HCT116 (cell line): ENCODE results near the gene ZNF451. TPM values are rescaled to one million over a fixed set of nuclear protein-coding genes. Genes with fewer than 3 reads are reported as not detected.

Experiments
- ATAC-seq: fragments of 200-7000 bp; cut with Tn5 transposase; 2 replicates; pipeline ENCODE4 v1.9.1; 2020; ENCODE audit warnings: mild to moderate bottlenecking, moderate library complexity
- BruUV-seq: library from RNA; stranded (reverse); fragments of 400-500 nt; replicated peaks from 2 replicates; lab custom pipeline; 2021; lab: Mats Ljungman, UMichigan
- CTCF ChIA-PET: fragments of 300-600 bp; sonication (Branson Sonifier 250); formaldehyde crosslinking; loops from one replicate; lab custom pipeline; 2021; ENCODE audit warnings: antibody characterized with exemption; lab: Charles Lee
- POLR2A ChIA-PET: fragments of 300-600, 350-600 bp; sonication (Branson Sonifier 250); formaldehyde crosslinking; loops from one replicate; lab custom pipeline; 2021; ENCODE audit warnings: antibody characterized with exemption; lab: Charles Lee
- RAD21 ChIA-PET, 2 experiments: fragments of 300-600 bp; sonication (Branson Sonifier 250); formaldehyde crosslinking; loops; one replicate each; lab custom pipeline; 2023; ENCODE audit warnings: low total read pairs in 2 of 2; ENCODE audit not compliant: uncharacterized antibody in 2 of 2, unreplicated experiment in 2 of 2, low non-redundant PET in 1 of 2; lab: Charles Lee
- DNase-seq: peaks from one replicate; pipeline ENCODE4 v3.0.0-alpha.2; 2010; ENCODE audit warnings: low read depth, low spot score
- H2AFZ ChIP-seq: fragments of 200-600 bp; shearing (Covaris generic), sonication (generic); 2 replicates; pipeline ENCODE4 v1.6.1; 2017; ENCODE audit warnings: low read depth, mixed run types, mixed read lengths, antibody characterized with exemption, low read length; ENCODE audit not compliant: poor library complexity, severe bottlenecking
- H3K27ac ChIP-seq: 2 replicates; pipeline ENCODE4 v1.5.1; 2012; ENCODE audit warnings: low read depth, low read length
- H3K27me3 ChIP-seq: fragments of 200-600 bp; sonication (generic); 2 replicates; pipeline ENCODE4 v1.6.1; 2016; ENCODE audit warnings: mixed run types, low read length, mixed read lengths; ENCODE audit not compliant: insufficient read depth
- H3K36me3 ChIP-seq, 2 experiments: fragments of 200-500 bp in 1 of 2; fragments of 200-600 bp in 1 of 2; sonication (Bioruptor generic) in 1 of 2; sonication (generic) in 1 of 2; 2 replicates each; pipeline versions ENCODE4 v1.5.1 to v1.6.1; 2014 to 2016; ENCODE audit warnings: low read length in 2 of 2, inconsistent platforms in 1 of 2, mixed read lengths in 1 of 2, mixed run types in 1 of 2; ENCODE audit not compliant: insufficient read depth in 2 of 2, control insufficient read depth in 1 of 2
- H3K4me1 ChIP-seq, 2 experiments: fragments of 200-600 bp in 1 of 2; sonication (generic) in 1 of 2; 2 replicates each; pipeline versions ENCODE4 v1.5.1 to v1.6.1; 2012 to 2017; ENCODE audit warnings: low read length in 2 of 2, inconsistent platforms in 1 of 2, mild to moderate bottlenecking in 1 of 2, mixed read lengths in 1 of 2, mixed run types in 1 of 2, moderate library complexity in 1 of 2; ENCODE audit not compliant: insufficient read depth in 2 of 2, control insufficient read depth in 1 of 2
- H3K4me2 ChIP-seq: fragments of 200-600 bp; sonication (generic); 2 replicates; pipeline ENCODE4 v1.6.1; 2017; ENCODE audit warnings: mixed run types, low read length, mixed read lengths
- H3K4me3 ChIP-seq, 2 experiments: fragments of 200-600 bp in 1 of 2; sonication (generic) in 1 of 2; replicated peaks in 1 of 2; 2 replicates each; pipeline ENCODE4 v1.5.1; 2011 to 2016; ENCODE audit warnings: low read length in 2 of 2, control low read depth in 1 of 2, low read depth in 1 of 2, mild to moderate bottlenecking in 1 of 2, mixed read lengths in 1 of 2, mixed run types in 1 of 2
- H3K79me2 ChIP-seq: fragments of 200-600 bp; sonication (generic); 2 replicates; pipeline ENCODE4 v1.6.1; 2017; ENCODE audit warnings: mild to moderate bottlenecking, mixed run types, low read length, moderate library complexity, mixed read lengths; ENCODE audit not compliant: insufficient read depth
- H3K9ac ChIP-seq: fragments of 200-600 bp; sonication (generic); 2 replicates; pipeline ENCODE4 v1.6.1; 2016; ENCODE audit warnings: low read length, mixed read lengths
- H3K9me2 ChIP-seq: fragments of 200-600 bp; sonication (generic), shearing (Covaris generic); 2 replicates; pipeline ENCODE4 v1.6.1; 2017; ENCODE audit warnings: mixed run types, mild to moderate bottlenecking, moderate library complexity; ENCODE audit not compliant: insufficient read depth
- H3K9me3 ChIP-seq, 2 experiments: fragments of 200-500 bp in 1 of 2; fragments of 200-600 bp in 1 of 2; sonication (Bioruptor generic) in 1 of 2; sonication (generic) in 1 of 2; 2 replicates each; pipeline ENCODE4 v1.6.1; 2014 to 2017; ENCODE audit warnings: low read length in 2 of 2, mixed read lengths in 2 of 2, inconsistent platforms in 1 of 2, low read depth in 1 of 2, mild to moderate bottlenecking in 1 of 2, mixed run types in 1 of 2, moderate library complexity in 1 of 2; ENCODE audit not compliant: control insufficient read depth in 1 of 2, insufficient read depth in 1 of 2
- H4K20me1 ChIP-seq: fragments of 200-600 bp; sonication (generic), shearing (Covaris generic); 2 replicates; pipeline ENCODE4 v1.6.1; 2017; ENCODE audit warnings: mixed run types, mild to moderate bottlenecking, moderate library complexity; ENCODE audit not compliant: insufficient read depth
- CBX3 ChIP-seq: IDR thresholded peaks from 2 replicates; pipeline ENCODE4 v1.6.1; 2012; ENCODE audit warnings: low read depth
- CEBPB ChIP-seq: IDR thresholded peaks from 2 replicates; pipeline ENCODE4 v1.6.1; 2012; ENCODE audit warnings: low read depth
- CTCF ChIP-seq, 3 experiments: fragments of 200-600 bp in 1 of 3; sonication (generic) in 1 of 3; IDR thresholded peaks in 2 of 3; conservative IDR thresholded peaks in 1 of 3; 2 replicates each; pipeline ENCODE4 v1.5.1; 2012 to 2017; ENCODE audit warnings: low read depth in 2 of 3, low read length in 2 of 3, antibody characterized with exemption in 1 of 3, borderline replicate concordance in 1 of 3, control low read depth in 1 of 3, mild to moderate bottlenecking in 1 of 3, mixed read lengths in 1 of 3, mixed run types in 1 of 3, moderate library complexity in 1 of 3; ENCODE audit not compliant: insufficient read depth in 1 of 3
- EGR1 ChIP-seq: IDR thresholded peaks from 2 replicates; pipeline ENCODE4 v1.6.1; 2012; ENCODE audit warnings: low read depth
- ELF1 ChIP-seq: IDR thresholded peaks from 2 replicates; pipeline ENCODE4 v1.6.1; 2012; ENCODE audit warnings: low read depth, borderline replicate concordance
- EZH2 ChIP-seq: fragments of 200-600 bp; sonication (generic); IDR thresholded peaks from 2 replicates; pipeline ENCODE4 v1.6.1; 2017; ENCODE audit warnings: antibody characterized with exemption, mixed run types
- EZH2phosphoT487 ChIP-seq: fragments of 200-600 bp; IDR thresholded peaks from 2 replicates; pipeline ENCODE4 v1.6.1; 2018; ENCODE audit warnings: antibody characterized with exemption, borderline replicate concordance
- FOSL1 ChIP-seq: IDR thresholded peaks from 2 replicates; pipeline ENCODE4 v1.6.1; 2012; ENCODE audit warnings: low read depth
- JUND ChIP-seq: IDR thresholded peaks from 2 replicates; pipeline ENCODE4 v1.6.1; 2012
- REST ChIP-seq: IDR thresholded peaks from 2 replicates; pipeline ENCODE4 v1.6.1; 2012; ENCODE audit warnings: low read depth
- SIN3A ChIP-seq: IDR thresholded peaks from 2 replicates; pipeline ENCODE4 v1.6.1; 2012; ENCODE audit warnings: low read depth
- SP1 ChIP-seq: IDR thresholded peaks from 2 replicates; pipeline ENCODE4 v1.6.1; 2012; ENCODE audit warnings: low read depth
- SRF ChIP-seq: IDR thresholded peaks from 2 replicates; pipeline ENCODE4 v1.6.1; 2012; ENCODE audit warnings: low read depth
- TCF7L2 ChIP-seq: IDR thresholded peaks from 2 replicates; pipeline ENCODE4 v1.7.0; 2011; ENCODE audit warnings: borderline replicate concordance, inconsistent platforms; ENCODE audit not compliant: insufficient read depth, insufficient read length; ENCODE audit errors: extremely low read depth
- YY1 ChIP-seq: IDR thresholded peaks from 2 replicates; pipeline ENCODE4 v1.6.1; 2011; ENCODE audit warnings: low read length, low read depth, moderate library complexity, mild to moderate bottlenecking; ENCODE audit not compliant: insufficient replicate concordance; ENCODE audit errors: extremely low read depth
- ZBTB33 ChIP-seq: IDR thresholded peaks from 2 replicates; pipeline ENCODE4 v1.6.1; 2011; ENCODE audit warnings: mild to moderate bottlenecking, low read length, moderate library complexity; ENCODE audit not compliant: insufficient replicate concordance; ENCODE audit errors: extremely low read depth
- ZNF274 ChIP-seq: fragments of 200-500 bp; sonication (Bioruptor generic); IDR thresholded peaks from 2 replicates; pipeline ENCODE4 v1.6.1; 2014; ENCODE audit warnings: mild to moderate bottlenecking, low read depth, low read length, inconsistent platforms
- intact Hi-C: fragments of 100-400 bp; cut with micrococcal nuclease; formaldehyde crosslinking; loops from 2 replicates; pipeline ENCODE4 v1.10.0; 2022
- total RNA-seq: library from RNA; stranded (reverse); gene quantifications from one replicate; pipeline ENCODE4 v1.2.1, GENCODE V29; 2021; ENCODE audit not compliant: unreplicated experiment
- TF ChIP-seq, protein P1 (sequence below): IDR thresholded peaks from 2 replicates; pipeline ENCODE4 v1.6.1; 2012
- TF ChIP-seq, protein P2 (sequence below): IDR thresholded peaks from 2 replicates; pipeline ENCODE4 v1.6.1; 2012

Gene ZNF451
- total RNA-seq, 1 experiment from 2014 or later: 49.1 TPM

GRCh38 chr6:57135885-57136284, 45.9 kb downstream of the ZNF451 start:
- no peaks in the 10 kb centered on the region for H3K27me3 ChIP-seq
- ChIA-PET POLR2A (no interaction called here), CTCF (no interaction called here), RAD21 (no interaction called here)
- H3K27ac ChIP-seq: no peak overlapping the region
- no peaks in the 10 kb centered on the region for H3K4me1 ChIP-seq
- intact Hi-C loops: no loop called here
- no peaks in the 10 kb centered on the region for H3K9me2 ChIP-seq
- no peaks in the 10 kb centered on the region for H3K79me2 ChIP-seq
- DNase-seq (no peak), ATAC-seq (no peak)
- no peak overlapping the region for H3K4me2 ChIP-seq
- no peak overlapping the region for H3K9ac ChIP-seq
- H3K9me3 ChIP-seq: no peaks in the 10 kb centered on the region
- no TSS peak for BruUV-seq
- H3K36me3 ChIP-seq: peaks cover 8 to 10% of the 10 kb centered on the region in 2 experiments; a peak in 3 of 4 replicates
- no peak overlapping the region for H2AFZ ChIP-seq
- H3K4me3 ChIP-seq: no peak overlapping the region
- TF ChIP-seq SIN3A: no peak
- no peak for TF ChIP-seq EZH2phosphoT487
- no peak for TF ChIP-seq YY1
- no peak for TF ChIP-seq SP1
- TF ChIP-seq SRF: no peak
- TF ChIP-seq TCF7L2: no peak
- TF ChIP-seq FOSL1: no peak
- TF ChIP-seq, protein P1, sequence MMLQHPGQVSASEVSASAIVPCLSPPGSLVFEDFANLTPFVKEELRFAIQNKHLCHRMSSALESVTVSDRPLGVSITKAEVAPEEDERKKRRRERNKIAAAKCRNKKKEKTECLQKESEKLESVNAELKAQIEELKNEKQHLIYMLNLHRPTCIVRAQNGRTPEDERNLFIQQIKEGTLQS: no peak
- no peak for TF ChIP-seq ELF1
- TF ChIP-seq ZBTB33: no peak
- TF ChIP-seq REST: no peak
- TF ChIP-seq ZNF274: no peak
- TF ChIP-seq, protein P2, sequence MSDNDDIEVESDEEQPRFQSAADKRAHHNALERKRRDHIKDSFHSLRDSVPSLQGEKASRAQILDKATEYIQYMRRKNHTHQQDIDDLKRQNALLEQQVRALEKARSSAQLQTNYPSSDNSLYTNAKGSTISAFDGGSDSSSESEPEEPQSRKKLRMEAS: no peak
- no peak for TF ChIP-seq CEBPB
- TF ChIP-seq CBX3: no peak
- no peak for TF ChIP-seq EZH2
- no peak for TF ChIP-seq EGR1
- no peak for TF ChIP-seq CTCF (IDR thresholded peaks at IDR 0.05 in 2 of 3, conservative IDR thresholded peaks at IDR 0.05 in 1 of 3; ENCODE audit: borderline replicate concordance in 1 of 3, insufficient read depth in 1 of 3, low read depth in 2 of 3, low read length in 2 of 3)
- TF ChIP-seq JUND: no peak
- no peaks in the 10 kb centered on the region for H4K20me1 ChIP-seq
